SW480 (cell line): ENCODE results near the gene CKB.
"Not testable (repeated sequence)": the region's sequence is repeated elsewhere in the genome, so short reads cannot be mapped to it uniquely, and the experiment has no call there.

ENCODE experiments used
- DNase-seq: peaks from one replicate; pipeline ENCODE4 v3.0.0-alpha.2; 2016; ENCODE audit warnings: low spot score

Gene CKB

DNA sequence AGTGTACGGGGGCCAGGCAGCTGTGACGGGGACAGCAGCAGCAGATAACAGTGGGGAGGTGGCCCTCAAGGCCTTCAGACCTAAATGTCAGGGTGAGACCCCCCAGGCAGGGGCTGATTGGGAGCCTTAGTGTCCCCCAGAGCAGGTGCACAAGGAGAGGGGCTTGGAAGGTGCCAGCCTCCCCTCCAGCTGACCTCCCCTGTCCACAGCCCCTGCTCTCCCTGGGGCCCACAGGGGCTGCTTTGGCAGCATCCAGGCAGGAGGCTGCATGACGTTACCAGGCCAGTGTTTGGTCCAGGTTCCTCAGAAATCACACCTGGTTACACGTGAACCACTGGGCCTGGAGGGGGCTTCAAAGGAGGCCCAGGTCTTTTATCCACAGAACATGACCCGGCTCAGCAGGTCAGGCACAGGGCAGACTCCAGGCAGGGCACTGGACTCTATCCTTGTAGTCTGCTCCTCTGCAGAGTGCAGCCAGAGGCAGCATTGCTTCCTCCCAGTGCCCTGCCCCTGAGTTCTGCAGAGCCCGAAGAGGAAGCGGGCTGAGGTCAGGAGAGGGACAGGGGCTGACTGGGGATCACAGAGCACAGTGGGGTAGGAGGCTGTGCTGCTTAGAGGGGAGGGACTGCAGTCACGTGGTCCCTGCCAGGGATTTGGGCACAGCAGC, 3.8 kb upstream of the CKB start:
- DNase-seq, result no peak

- not testable (repeated sequence) for DNase-seq
Observed at GRCh38 chr14:103525430-103526246, 3.0 kb upstream of the CKB start.

GRCh38 chr14:103524002-103524935, 1.6 kb upstream of the CKB start:
- DNase-seq, result no peak

- no peak for DNase-seq
Observed at GRCh38 chr14:103523575-103523954, 935 bp upstream of the CKB start.

DNA sequence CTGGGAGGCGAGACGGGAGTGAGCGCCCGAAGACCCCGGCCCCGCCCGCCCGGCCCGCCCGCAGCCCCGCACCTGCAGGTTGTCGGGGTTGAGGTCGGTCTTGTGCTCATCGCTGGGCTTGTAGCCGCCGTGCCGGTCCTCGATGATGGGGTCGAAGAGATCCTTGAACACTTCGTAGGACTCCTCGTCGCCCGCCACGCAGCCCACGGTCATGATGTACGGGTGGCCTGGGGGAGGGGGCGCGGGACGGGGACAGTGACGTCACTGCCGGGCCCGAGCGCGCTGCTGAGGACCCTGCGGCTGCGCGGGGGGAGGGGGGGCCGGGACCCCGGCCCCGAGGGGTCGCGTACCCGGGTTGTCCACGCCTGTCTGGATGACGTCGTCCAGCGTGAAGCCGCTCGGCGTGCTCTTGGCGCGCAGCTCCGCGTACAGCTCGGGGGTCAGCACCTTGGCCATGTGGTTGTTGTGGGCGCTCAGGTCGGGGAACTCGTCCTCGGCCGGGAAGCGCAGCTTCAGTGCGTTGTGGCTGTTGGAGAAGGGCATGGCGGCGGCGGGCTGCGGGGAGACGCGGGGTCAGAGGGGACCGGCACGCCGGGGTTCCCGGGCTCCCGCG, 573 bp downstream of the CKB start:
- no peak for DNase-seq

GRCh38 chr14:103521438-103521950, 1.1 kb downstream of the CKB start:
- no peak for DNase-seq

DNA sequence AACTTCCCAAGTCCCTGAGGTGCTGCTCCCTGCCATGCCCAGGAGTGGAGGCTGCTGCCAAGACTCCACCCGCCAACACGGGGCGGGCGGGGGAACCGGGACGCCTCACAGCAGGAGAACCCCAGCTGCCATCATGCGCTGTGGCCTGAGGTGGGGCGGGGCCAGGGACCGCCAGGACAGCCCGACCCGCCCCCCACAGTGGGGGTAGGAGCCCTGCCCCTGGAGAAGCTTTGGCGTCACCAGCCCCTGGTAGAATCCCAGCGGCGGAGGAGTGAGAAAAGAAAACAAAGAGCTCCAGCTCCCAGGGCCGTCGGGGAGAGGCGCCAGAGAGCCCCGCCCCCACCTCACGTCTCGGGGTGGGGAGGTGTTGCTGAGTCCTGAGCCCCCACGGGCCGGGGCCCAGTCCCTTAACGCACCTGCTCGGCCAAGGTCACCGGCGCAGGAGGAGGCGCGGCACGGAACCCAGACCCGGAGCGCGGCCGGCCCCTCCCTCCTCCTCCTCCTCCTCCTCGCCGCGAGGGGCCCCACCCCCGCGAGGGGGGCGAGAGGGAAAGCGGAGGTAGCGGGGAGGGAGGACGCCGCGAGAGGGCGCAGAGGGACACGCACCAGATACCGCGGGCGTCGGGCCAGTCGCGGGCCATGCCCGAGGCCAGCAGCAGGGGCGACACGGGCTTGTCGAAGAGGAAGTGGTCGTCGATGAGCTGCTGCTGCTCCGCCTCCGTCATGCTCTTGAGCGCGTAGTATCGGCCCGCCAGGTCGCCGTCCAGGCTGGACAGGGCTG, 1.8 kb downstream of the CKB start:
- peak; percentile 89 for DNase-seq

DNA sequence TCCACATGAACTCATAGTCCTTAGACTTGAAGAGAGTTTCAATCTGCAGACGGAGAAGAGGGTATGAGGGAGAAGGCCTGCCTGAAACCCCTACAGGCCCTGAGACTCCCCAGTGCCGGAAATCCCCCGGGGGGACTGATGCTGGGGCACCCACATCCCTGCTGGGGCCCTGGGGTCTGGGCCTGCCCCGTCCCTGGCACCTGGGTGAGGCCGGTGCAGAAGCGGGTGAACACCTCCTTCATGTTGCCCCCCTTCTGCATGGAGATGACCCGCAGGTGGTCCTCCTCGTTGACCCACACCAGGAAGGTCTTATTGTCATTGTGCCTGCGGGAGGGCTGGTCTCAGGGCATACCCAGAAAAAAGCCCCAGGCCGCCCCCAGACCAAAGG, 2.4 kb downstream of the CKB start:
- DNase-seq, result no peak

GRCh38 chr14:103519837-103520212, 2.8 kb downstream of the CKB start:
- DNase-seq, result no peak

DNA sequence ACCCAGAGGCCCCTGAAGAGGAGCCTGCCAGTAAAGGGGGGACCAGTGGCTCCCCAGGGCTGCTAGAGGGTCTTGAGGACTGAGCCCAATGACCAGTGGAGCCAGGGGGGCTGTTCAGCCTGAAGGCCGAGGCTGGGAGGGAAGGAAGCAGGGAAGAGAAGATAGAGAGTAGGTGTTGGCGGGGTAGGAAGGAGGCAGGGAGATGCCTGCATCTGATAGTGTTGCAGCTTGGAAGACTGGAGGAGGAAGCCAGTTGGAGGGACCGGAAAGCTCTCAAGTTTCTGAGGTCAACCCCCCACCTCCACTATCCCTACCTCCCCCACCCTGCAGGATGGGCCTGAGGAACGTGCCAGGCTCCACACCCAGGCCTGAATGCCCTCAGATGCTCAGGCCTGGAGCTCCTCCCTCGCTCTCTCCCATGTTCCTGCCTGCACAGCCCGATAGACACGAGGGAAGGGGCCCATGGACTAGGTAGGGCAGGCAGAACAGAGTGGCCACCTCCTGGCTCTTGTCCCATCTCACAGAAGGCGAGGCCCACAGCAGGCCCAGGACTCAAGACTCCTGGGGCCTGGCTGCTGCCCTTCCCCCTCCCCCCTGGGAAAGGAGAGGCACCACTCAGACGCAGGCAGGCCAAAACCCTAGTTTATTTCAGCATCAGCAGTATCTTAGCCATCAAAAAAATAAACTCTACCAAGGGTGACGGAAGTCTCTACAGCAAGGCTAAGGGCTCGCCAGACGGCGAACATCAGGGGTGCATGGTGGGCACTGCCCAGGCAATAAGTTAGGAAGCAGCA, 3.4 kb downstream of the CKB start:
- no peak for DNase-seq

DNA sequence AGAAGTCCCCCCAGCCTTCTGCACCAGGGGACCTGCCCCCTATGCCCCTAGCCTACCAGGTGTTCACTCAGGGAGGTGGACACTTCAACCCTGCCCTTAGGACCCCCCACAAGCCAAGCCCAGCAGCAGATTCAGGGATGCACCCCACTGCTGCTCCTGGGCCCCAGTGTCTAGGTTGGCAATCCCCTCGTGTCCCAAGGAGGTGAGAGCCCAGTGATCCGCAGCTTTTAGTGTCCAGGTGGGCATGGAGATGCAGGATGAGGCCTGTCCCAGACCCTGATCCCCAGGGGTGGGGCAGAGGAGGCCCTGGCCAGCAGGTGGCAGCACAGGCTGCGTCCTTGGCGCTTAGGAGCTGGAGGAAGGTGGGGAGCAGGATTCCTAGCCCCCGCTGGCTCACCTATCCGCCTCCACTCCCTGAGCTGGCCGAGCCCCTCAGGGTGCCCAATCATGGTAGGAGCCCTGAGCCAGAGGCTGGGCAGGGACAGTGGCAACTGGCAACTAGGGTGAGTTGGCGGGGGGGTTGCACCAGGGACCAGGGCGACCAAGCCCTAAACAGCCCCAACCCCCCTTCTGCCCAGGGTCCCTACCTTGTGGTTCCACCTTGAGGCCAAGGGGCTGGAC, 4.1 kb downstream of the CKB start:
- DNase-seq, result no peak

- no peak for DNase-seq
Observed at GRCh38 chr14:103517721-103518421, 4.8 kb downstream of the CKB start.

- no peak for DNase-seq
Observed at GRCh38 chr14:103517174-103517566, 5.5 kb downstream of the CKB start.

GRCh38 chr14:103516426-103517173, 6.0 kb downstream of the CKB start:
- DNase-seq, result no peak

GRCh38 chr14:103514596-103515421, 7.8 kb downstream of the CKB start:
- no peak for DNase-seq

- DNase-seq, result peak; percentile 48
Observed at GRCh38 chr14:103512701-103513611, 9.7 kb downstream of the CKB start.
